ENCODE data around the gene C1QTNF6. TPM values are rescaled to one million over a fixed set of nuclear protein-coding genes. Genes with fewer than 3 reads are reported as not detected.

C1QTNF6 gene
- total RNA-seq: 9.2 and 13.7 TPM in 2 replicates

GRCh38 chr22:37187891-37188761 is at the start of gene C1QTNF6:
TSS of gene C1QTNF6 (minus strand) at chr22:37188247. CDS start at chr22:37188213, 34 bp downstream.

GRCh38 chr22:37212174-37212906 is 24.3 kb upstream of the C1QTNF6 start, which contains the start of gene SSTR3:
TSS of gene SSTR3 (minus strand) at chr22:37212477. CDS start at chr22:37207803, 4,674 bp downstream.

Other genes with a start within 250 kb of the C1QTNF6 start
- gene TST, start 168.8 kb downstream of the C1QTNF6 start, total RNA-seq: 16.2 and 19.1 TPM in 2 replicates
- 45.9 and 58.0 TPM in 2 replicates for gene MPST, start 168.5 kb downstream of the C1QTNF6 start, total RNA-seq
- 26.1 and 36.0 TPM in 2 replicates for gene KCTD17, start 136.5 kb downstream of the C1QTNF6 start, total RNA-seq
- not detected in 2 replicates for gene TMPRSS6, start 78.5 kb downstream of the C1QTNF6 start, total RNA-seq
- 0.07 TPM in 1 of 2 replicates, not detected in the other for gene IL2RB, start 38.3 kb downstream of the C1QTNF6 start, total RNA-seq
- not detected in 2 replicates for gene SSTR3, start 24.2 kb upstream of the C1QTNF6 start, total RNA-seq
- 3.0 and 6.3 TPM in 2 replicates for gene RAC2, start 56.0 kb upstream of the C1QTNF6 start, total RNA-seq
- 0.07 and 0.36 TPM in 2 replicates for gene CYTH4, start 94.3 kb upstream of the C1QTNF6 start, total RNA-seq
- under 0.01 and 0.10 TPM in 2 replicates for gene ELFN2, start 239.2 kb upstream of the C1QTNF6 start, total RNA-seq

Measured in smooth muscle cell of the pulmonary artery (primary cell).